ENCODE data around the gene MCM5. TPM values are rescaled to one million over a fixed set of nuclear protein-coding genes. Genes with fewer than 3 reads are reported as not detected.
A peak's percentile ranks its signal among the peaks of the same experiment; 100 is the strongest.

The MCM5 gene
- total and polyA plus RNA-seq, 2 experiments from 2014 or later: 34.4 to 51.5 TPM

DNA sequence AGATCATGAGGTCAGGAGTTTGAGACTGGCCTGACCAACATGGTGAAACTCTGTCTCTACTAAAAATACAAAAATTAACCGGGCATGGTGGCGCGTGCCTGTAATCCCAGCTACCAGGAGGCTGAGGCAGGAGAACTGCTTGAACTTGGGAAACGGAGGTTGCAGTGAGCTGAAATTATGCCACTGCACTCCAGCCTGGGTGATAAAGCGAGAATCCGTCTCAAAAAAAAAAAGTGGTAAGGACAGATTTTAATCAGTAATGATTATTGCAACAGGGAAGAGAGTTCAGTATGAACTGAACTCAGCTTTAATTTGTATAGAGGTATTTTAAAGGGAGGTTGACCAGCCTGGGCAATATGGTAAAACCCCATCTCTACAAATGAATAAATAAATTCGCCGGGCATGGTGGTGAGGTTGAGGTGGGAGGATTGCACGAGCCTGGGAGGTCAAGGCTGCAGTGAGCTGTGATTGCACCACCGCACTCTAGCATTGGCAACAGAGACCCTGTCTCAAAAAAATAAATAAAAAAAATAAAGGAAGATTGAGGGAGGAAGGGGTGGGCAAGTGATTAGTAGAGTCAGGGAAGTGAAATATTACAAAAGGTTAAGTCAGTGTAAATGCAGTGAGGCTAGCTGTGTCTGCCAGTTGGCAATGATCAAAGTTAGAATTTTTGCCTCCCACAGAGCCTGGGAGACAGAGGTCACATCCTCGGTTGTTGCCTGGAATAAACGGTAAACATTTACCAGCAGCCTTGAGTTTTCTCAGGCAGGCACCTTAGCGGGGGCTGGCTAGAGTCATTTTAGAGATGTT is 2.6 kb upstream of the MCM5 start:
- no peak for TF ChIP-seq EZH2phosphoT487 (IDR thresholded peaks at IDR 0.05; ENCODE audit: insufficient read depth, low read depth)
- no peak for TF ChIP-seq EZH2 (IDR thresholded peaks at IDR 0.05; ENCODE audit: insufficient read depth, poor library complexity, severe bottlenecking)
- Histone ChIP-seq H3K79me2 (ENCODE audit: insufficient read depth) (peaks cover 6% of the 10 kb centered on the region), H3K27ac (no peak overlapping the region), H2AFZ (no peak overlapping the region), H4K20me1 (ENCODE audit: insufficient read depth) (no peaks in the 10 kb centered on the region), H3K36me3 (ENCODE audit: low read depth) (peaks cover 13% of the 10 kb centered on the region), H3K9ac (no peak overlapping the region), H3K4me3 (no peak overlapping the region), H3K4me1 (ENCODE audit: insufficient read depth) (no peaks in the 10 kb centered on the region), H3K9me2 (ENCODE audit: insufficient read depth) (no peaks in the 10 kb centered on the region), H3K9me3 (ENCODE audit: low read depth) (no peaks in the 10 kb centered on the region), H3K27me3 (replicated peaks; ENCODE audit: insufficient read depth) (no peaks in the 10 kb centered on the region), H3F3A (ENCODE audit: insufficient read depth) (peaks cover 44% of the 10 kb centered on the region), H3K4me2 (ENCODE audit: unreplicated experiment) (no peak overlapping the region)
- peak; percentile 26 for DNase-seq
- in situ Hi-C loops (cut with MboI): no loop called here
- WGBS, 2 experiments (ENCODE audit: low coverage in 1 of 2, low lambda C conversion rate in 2 of 2, missing lambda C conversion rate in 2 of 2): 69 to 73% methylated on average over 13 of the region's 13 CpGs

DNA sequence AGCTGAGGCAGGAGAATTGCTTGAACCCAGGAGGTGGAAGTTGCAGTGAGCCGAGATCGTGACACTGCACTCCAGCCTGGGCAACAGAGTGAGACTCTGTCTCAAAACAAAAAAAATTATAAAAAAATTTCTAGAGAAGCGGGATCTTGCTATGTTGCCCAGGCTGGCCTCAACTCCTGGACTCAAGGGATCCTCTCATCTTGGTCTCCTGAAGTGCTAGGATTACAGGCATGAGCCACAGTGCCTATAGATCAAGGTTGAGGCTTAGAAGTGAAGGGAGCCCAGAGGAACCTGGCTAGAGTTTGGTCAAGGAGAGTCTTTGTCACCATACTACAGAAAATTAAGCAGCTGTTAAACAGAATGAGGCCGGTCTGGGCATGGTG is 1.4 kb upstream of the MCM5 start:
- 97 to 98% methylated on average over 4 of the region's 4 CpGs for WGBS, 2 experiments (ENCODE audit: low coverage in 1 of 2, low lambda C conversion rate in 2 of 2, missing lambda C conversion rate in 2 of 2)

DNA sequence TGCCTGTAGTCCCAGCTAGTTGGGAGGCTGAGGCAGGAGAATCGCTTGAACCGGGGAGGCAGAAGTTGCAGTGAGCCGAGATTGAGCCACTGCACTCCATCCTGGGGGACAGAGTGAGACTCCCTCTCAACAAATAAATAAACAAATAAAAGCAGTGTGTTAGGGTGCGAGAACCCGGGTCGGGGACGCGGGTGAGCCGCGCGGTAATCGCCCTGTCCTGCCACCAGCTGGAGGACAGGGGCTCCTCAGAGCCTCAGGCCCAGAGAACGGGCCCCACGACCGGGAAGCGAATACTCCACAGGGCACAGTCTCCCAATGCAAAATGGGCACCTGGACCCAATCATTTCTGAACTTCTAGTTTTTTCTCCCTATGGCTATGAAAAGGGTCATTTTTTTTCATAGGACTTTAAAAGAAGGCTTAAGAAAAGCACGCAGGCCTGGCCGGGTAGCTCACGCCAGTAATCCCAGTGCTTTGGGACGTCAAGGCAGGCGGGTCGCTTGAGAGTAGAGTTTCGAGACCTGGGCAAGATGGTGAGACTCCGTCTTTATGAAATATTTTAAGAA is 744 bp upstream of the MCM5 start:
- 62 to 64% methylated on average over 24 of the region's 24 CpGs for WGBS, 2 experiments (ENCODE audit: low coverage in 1 of 2, low lambda C conversion rate in 2 of 2, missing lambda C conversion rate in 2 of 2)
- Histone ChIP-seq H3K4me2 (ENCODE audit: unreplicated experiment) (peak overlapping the region; percentile 74), H3K9me2 (ENCODE audit: insufficient read depth) (no peaks in the 10 kb centered on the region), H4K20me1 (ENCODE audit: insufficient read depth) (no peaks in the 10 kb centered on the region), H3K4me1 (ENCODE audit: insufficient read depth) (no peaks in the 10 kb centered on the region), H2AFZ (peak overlapping the region; percentile 92), H3K9me3 (ENCODE audit: low read depth) (no peaks in the 10 kb centered on the region), H3K27me3 (replicated peaks; ENCODE audit: insufficient read depth) (no peaks in the 10 kb centered on the region), H3K79me2 (ENCODE audit: insufficient read depth) (peaks cover 6% of the 10 kb centered on the region), H3K27ac (peak overlapping the region; percentile 30), H3K9ac (peak overlapping the region; percentile 84), H3F3A (ENCODE audit: insufficient read depth) (peaks cover 27% of the 10 kb centered on the region), H3K4me3 (peak overlapping the region; percentile 90), H3K36me3 (ENCODE audit: low read depth) (0 out of 2 replicates have a peak, but pooled peaks cover 4% of the 10 kb centered on the region)
- TF ChIP-seq EZH2 (IDR thresholded peaks at IDR 0.05; ENCODE audit: insufficient read depth, poor library complexity, severe bottlenecking) (no peak), EZH2phosphoT487 (IDR thresholded peaks at IDR 0.05; ENCODE audit: insufficient read depth, low read depth) (no peak)
- DNase-seq: peak; percentile 31
- in situ Hi-C loops (cut with MboI): no loop called here

More for the DNA sequence above, 1.4 kb upstream of the MCM5 start:
- no peak overlapping the region for H3K4me2 ChIP-seq (ENCODE audit: unreplicated experiment)
- no peak overlapping the region for H3K9ac ChIP-seq
- peak overlapping the region; percentile 92 for H2AFZ ChIP-seq
- no peaks in the 10 kb centered on the region for H3K4me1 ChIP-seq (ENCODE audit: insufficient read depth)
- peaks cover 32% of the 10 kb centered on the region for H3F3A ChIP-seq (ENCODE audit: insufficient read depth)
- in situ Hi-C loops (cut with MboI): no loop called here
- DNase-seq: no peak
- H3K9me3 ChIP-seq (ENCODE audit: low read depth): no peaks in the 10 kb centered on the region
- TF ChIP-seq EZH2phosphoT487 (IDR thresholded peaks at IDR 0.05; ENCODE audit: insufficient read depth, low read depth) (no peak), EZH2 (IDR thresholded peaks at IDR 0.05; ENCODE audit: insufficient read depth, poor library complexity, severe bottlenecking) (no peak)
- H3K4me3 ChIP-seq: no peak overlapping the region
- no peaks in the 10 kb centered on the region for H3K9me2 ChIP-seq (ENCODE audit: insufficient read depth)
- H3K79me2 ChIP-seq (ENCODE audit: insufficient read depth): peaks cover 6% of the 10 kb centered on the region
- no peaks in the 10 kb centered on the region for H4K20me1 ChIP-seq (ENCODE audit: insufficient read depth)
- H3K27me3 ChIP-seq (replicated peaks; ENCODE audit: insufficient read depth): no peaks in the 10 kb centered on the region
- peaks cover 9% of the 10 kb centered on the region; the same call in 1 of the 2 replicates for H3K36me3 ChIP-seq (ENCODE audit: low read depth)
- H3K27ac ChIP-seq: no peak overlapping the region

DNA sequence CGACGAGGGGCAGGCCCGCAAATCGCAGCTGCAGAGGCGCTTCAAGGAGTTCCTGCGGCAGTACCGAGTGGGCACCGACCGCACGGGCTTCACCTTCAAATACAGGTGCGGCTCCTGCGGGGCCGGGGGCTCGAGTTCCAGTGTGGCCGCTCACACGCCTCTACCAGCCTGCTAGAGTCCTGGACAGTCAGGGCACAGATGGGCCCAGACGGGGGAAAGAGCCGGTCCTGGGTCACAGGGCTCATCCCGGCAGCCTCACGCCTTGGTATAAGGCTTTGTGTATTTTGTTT is 506 bp downstream of the MCM5 start:
- Histone ChIP-seq H3K9me3 (ENCODE audit: low read depth) (no peaks in the 10 kb centered on the region), H3K79me2 (ENCODE audit: insufficient read depth) (peaks cover 6% of the 10 kb centered on the region), H3K4me3 (peak overlapping the region; percentile 90), H3K4me2 (ENCODE audit: unreplicated experiment) (peak overlapping the region; percentile 79), H3K27ac (no peak overlapping the region), H3K9me2 (ENCODE audit: insufficient read depth) (no peaks in the 10 kb centered on the region), H2AFZ (peak overlapping the region; percentile 92), H3K36me3 (ENCODE audit: low read depth) (no peaks in the 10 kb centered on the region), H3K27me3 (replicated peaks; ENCODE audit: insufficient read depth) (no peaks in the 10 kb centered on the region), H3F3A (ENCODE audit: insufficient read depth) (peaks cover 14% of the 10 kb centered on the region; the same call in 1 of the 2 replicates), H3K4me1 (ENCODE audit: insufficient read depth) (no peaks in the 10 kb centered on the region), H4K20me1 (ENCODE audit: insufficient read depth) (no peaks in the 10 kb centered on the region), H3K9ac (peak overlapping the region; percentile 84)
- in situ Hi-C loops (cut with MboI): no loop called here
- DNase-seq: peak; percentile 41
- WGBS, 2 experiments (ENCODE audit: low coverage in 1 of 2, low lambda C conversion rate in 2 of 2, missing lambda C conversion rate in 2 of 2): 2% methylated on average over 20 of the region's 20 CpGs
- TF ChIP-seq EZH2phosphoT487 (IDR thresholded peaks at IDR 0.05; ENCODE audit: insufficient read depth, low read depth) (no peak), EZH2 (IDR thresholded peaks at IDR 0.05; ENCODE audit: insufficient read depth, poor library complexity, severe bottlenecking) (no peak)
